Kidney glomerular epithelial cell (primary cell): ENCODE data around the gene OAS3.
A peak's percentile ranks its signal among the peaks of the same experiment; 100 is the strongest.

Experiments
- DNase-seq: peaks from one replicate; lab custom pipeline; 2025; lab: John Stamatoyannopoulos, UW

Gene OAS3

DNA sequence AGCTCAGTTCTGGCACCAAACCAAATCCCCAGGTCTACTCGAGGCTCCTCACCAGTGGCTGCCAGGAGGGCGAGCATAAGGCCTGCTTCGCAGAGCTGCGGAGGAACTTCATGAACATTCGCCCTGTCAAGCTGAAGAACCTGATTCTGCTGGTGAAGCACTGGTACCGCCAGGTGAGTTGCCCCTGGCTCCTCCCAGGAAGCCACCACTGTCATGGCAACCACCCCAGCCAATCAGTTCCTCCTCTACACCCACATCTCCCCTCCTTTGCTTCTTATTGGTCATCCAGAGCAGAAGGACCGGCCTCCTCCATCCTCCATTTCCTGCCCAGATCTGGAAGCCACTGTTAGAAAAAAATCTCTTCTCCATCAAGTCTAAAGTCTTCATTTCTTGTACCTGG lies 22.8 kb downstream of the OAS3 start:
- no peak for DNase-seq

DNA sequence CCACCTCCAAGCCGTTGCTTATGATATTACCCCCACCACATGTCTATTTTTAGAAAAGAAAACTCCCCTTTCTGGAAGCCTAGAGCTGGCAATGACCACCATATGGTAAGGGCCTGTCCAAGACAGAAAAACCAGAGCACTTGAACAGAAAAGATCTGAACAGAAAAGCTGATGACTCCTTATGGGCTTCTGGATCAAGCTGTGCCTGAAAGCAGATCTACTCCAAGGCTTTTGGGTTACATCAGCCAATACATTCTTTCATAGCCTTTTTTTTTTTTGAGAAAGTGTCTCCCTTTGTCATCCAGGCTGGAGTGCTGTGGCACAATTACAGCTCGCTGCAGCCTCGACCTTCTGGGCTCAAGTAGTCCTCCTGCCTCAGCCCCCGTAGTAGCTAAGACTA lies 23.3 kb downstream of the OAS3 start:
- DNase-seq: no peak

DNA sequence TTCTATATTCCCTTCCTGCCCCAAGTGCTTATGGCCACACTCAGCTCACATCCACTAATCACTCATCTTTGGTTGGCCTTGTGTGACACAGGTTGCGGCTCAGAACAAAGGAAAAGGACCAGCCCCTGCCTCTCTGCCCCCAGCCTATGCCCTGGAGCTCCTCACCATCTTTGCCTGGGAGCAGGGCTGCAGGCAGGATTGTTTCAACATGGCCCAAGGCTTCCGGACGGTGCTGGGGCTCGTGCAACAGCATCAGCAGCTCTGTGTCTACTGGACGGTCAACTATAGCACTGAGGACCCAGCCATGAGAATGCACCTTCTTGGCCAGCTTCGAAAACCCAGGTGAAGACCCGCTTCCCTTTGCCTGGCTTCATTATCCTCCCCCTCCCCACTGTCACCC lies 24.3 kb downstream of the OAS3 start:
- DNase-seq: no peak

DNA sequence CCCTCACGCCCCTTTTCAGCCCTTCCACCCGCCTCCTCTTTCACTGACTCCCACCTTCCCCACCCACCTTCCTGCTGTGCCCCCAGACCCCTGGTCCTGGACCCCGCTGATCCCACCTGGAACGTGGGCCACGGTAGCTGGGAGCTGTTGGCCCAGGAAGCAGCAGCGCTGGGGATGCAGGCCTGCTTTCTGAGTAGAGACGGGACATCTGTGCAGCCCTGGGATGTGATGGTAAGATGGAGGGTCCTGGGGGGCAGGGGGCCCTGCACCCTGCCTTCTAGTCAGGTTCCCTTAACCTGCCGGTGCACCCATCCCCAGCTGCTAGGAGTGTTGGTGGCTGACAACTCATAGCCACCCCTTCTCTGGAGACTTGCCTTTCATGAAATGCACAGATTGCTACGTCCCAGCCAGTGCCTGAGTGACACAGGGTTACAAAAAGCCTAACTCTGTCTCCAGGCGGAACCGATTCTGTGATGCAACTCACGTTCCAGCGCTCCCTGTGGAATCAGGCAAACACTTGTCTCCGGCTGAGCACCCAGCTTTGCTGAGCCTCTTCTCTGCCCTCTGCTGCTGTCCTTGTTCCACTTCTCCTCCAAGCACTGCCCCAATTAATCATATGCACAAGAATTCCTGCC lies 25.1 kb downstream of the OAS3 start:
- no peak for DNase-seq

DNA sequence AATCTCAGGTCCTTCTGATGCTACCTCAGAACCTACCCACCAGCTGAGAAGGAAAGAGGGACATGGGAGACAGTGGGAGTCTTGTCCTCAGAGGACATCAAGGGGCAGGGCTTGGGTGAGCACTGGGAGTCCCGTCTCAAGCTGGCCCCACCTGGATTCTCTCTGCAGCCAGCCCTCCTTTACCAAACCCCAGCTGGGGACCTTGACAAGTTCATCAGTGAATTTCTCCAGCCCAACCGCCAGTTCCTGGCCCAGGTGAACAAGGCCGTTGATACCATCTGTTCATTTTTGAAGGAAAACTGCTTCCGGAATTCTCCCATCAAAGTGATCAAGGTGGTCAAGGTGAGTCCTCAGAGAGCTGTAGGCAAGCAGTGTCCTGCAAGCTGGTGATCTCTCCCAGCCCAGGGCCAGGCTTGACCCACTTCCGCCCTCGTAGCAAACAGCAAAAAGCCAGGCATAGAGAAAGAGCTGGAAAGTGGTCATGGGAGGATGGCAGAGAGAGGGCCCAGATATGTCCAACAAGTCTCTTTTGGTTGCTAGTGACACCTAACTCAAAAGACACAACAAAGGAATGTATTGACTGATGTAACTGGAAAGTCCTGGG lies 25.9 kb downstream of the OAS3 start:
- DNase-seq: no peak

DNA sequence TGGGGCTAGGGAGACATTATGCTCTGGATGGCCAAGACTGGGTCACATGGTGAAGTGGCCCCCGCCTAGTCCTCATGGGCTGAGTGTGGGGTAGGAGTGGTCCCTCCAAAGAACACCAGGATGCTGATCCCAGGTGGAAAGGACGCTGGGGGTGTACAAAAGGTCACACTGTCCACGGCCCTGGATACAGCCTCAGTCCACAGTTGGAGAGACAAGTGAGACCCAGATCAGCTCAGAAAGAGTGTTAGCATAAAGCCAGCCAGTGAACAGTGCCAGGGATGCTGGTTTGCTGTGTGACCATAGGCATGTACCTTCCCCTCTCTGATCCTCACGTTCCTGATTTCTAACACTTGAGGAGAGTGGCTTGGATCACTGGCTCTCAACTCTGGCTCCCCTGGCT lies 26.6 kb downstream of the OAS3 start:
- no peak for DNase-seq

DNA sequence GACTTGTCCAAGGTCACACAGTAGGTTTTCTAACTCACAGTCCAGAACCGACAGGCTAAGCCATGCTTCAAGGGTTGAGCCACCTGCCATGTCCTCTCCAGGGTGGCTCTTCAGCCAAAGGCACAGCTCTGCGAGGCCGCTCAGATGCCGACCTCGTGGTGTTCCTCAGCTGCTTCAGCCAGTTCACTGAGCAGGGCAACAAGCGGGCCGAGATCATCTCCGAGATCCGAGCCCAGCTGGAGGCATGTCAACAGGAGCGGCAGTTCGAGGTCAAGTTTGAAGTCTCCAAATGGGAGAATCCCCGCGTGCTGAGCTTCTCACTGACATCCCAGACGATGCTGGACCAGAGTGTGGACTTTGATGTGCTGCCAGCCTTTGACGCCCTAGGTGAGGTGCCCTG lies 27.4 kb downstream of the OAS3 start:
- DNase-seq: no peak

DNA sequence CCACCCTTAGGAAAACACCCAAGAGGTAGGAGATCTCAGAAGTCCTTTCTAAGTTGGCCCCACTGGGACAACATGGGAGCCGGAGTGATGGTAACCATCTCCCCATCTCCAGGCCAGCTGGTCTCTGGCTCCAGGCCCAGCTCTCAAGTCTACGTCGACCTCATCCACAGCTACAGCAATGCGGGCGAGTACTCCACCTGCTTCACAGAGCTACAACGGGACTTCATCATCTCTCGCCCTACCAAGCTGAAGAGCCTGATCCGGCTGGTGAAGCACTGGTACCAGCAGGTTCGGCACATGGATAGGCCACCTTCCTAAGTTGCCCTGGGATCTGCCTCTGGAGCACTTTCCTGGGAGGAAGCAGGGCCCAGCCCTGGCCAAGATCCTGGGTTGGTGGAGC lies 29.0 kb downstream of the OAS3 start:
- DNase-seq: no peak

DNA sequence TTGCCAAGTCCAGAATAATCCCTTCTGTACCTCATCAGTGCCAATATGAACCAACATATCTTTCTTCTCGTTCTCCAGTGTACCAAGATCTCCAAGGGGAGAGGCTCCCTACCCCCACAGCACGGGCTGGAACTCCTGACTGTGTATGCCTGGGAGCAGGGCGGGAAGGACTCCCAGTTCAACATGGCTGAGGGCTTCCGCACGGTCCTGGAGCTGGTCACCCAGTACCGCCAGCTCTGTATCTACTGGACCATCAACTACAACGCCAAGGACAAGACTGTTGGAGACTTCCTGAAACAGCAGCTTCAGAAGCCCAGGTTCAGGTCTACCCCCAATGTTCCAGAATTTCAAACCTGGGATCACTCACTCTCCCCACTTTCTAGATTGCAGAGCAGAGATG lies 29.6 kb downstream of the OAS3 start:
- no peak for DNase-seq

DNA sequence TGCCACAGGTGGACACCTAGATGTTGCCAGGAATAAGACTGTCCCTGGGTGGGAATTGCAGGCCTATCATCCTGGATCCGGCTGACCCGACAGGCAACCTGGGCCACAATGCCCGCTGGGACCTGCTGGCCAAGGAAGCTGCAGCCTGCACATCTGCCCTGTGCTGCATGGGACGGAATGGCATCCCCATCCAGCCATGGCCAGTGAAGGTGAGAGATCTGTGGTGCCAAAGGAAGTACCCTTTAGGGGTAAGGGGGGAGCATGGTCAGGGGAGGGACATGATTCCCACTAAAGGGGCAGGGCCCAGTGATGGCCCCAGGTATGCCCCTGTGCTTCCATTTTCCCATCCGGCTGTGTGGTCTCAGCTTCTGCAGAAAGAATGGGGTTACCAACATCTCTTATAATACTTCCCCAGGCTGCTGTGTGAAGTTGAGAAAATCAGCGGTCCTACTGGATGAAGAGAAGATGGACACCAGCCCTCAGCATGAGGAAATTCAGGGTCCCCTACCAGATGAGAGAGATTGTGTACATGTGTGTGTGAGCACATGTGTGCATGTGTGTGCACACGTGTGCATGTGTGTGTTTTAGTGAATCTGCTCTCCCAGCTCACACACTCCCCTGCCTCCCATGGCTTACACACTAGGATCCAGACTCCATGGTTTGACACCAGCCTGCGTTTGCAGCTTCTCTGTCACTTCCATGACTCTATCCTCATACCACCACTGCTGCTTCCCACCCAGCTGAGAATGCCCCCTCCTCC lies 31.5 kb downstream of the OAS3 start:
- no peak for DNase-seq

DNA sequence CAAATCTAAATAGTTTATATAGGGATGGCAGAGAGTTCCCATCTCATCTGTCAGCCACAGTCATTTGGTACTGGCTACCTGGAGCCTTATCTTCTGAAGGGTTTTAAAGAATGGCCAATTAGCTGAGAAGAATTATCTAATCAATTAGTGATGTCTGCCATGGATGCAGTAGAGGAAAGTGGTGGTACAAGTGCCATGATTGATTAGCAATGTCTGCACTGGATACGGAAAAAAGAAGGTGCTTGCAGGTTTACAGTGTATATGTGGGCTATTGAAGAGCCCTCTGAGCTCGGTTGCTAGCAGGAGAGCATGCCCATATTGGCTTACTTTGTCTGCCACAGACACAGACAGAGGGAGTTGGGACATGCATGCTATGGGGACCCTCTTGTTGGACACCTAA lies 32.1 kb downstream of the OAS3 start:
- DNase-seq: no peak

DNA sequence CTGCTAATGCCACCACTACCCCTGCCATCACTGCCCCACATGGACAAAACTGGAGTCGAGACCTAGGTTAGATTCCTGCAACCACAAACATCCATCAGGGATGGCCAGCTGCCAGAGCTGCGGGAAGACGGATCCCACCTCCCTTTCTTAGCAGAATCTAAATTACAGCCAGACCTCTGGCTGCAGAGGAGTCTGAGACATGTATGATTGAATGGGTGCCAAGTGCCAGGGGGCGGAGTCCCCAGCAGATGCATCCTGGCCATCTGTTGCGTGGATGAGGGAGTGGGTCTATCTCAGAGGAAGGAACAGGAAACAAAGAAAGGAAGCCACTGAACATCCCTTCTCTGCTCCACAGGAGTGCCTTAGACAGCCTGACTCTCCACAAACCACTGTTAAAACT lies 33.0 kb downstream of the OAS3 start:
- DNase-seq: no peak

DNA sequence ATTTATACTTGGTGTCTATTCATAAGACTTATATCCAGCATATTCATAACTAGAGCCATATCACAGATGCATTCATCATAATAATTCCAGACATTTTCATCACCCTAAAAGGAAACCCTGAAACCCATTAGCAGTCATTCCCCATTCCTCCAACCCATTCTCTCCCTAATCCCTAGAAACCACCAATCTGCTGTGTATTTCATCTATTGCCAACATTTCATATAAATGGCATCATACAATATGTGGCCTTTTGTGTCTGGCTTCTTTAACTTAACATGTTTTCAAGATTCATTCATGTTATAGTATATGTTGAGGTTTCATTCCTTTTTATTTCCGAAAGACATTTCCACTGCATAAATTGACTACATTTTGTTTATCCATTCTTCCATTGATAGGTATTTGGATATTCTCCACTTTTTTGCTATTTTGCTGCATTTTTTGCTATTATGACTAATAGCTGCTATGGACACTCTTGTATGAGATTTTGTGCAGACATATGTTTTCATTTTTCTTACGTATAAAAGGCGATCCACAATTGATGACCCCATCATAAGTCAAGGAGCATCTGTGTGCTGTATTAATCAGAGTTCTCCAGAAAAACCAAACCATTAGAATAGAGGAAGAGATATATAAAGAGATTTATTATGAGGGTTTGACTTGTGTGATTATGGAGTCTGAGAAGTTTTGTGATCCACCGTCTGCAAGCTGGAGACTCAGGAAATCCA lies 34.9 kb downstream of the OAS3 start:
- DNase-seq: no peak

DNA sequence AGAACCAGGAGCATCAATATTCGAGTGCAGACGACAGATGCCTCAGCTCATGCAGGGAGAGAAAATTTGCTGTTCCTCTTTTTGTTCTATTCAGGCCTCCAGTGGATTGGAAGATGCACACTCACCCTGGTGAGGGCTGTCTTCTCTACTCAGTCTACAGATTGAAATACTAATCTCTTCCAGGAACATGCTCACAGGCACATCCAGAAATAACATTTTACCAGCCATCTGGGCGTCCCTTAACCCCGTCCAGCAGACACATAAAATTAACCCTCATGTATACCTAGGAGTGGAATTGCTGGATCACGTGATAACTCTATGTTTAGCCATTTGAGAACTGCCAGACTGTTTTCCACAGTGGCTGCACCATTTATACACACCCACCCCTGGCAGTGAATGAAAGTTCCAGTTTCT lies 35.6 kb downstream of the OAS3 start:
- DNase-seq: no peak

DNA sequence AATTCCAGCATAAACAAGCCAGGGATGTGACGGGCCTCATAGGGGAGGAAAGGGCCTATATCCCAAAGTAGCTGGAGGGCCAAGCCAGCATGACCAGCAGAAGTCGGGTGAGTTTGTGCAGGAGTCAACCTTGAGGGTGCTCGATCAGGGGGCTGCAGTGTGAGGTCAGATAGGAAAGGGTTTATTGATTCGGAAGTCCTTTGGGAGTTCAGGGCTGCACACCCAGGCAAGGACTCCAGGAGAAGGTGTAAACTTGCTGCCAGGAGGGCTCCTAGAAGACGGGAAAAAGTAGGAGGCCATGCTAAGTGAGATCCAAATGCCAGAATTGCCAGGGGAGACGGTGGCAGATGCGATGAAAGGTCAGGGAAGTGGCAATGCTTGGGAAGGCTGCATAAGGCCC lies 36.6 kb downstream of the OAS3 start:
- no peak for DNase-seq

DNA sequence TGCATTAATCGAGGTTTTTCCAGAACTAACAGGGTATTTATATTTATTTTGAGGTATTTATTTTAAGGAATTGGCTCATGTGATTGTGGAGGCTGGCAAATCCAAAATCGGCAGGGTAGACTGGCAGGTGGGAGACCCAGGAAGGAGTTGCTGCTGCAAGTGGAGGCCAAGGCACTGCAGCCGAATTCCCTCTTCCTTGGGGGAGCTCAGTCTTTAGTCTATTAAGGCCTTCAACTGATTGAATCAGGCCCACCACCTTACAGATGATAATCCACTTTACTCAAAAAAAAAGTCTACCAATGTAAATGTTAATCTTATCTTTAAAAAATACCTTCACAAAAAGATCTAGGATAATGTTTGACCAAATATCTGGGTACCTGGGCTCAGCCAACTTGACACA lies 38.9 kb downstream of the OAS3 start:
- DNase-seq: no peak

DNA sequence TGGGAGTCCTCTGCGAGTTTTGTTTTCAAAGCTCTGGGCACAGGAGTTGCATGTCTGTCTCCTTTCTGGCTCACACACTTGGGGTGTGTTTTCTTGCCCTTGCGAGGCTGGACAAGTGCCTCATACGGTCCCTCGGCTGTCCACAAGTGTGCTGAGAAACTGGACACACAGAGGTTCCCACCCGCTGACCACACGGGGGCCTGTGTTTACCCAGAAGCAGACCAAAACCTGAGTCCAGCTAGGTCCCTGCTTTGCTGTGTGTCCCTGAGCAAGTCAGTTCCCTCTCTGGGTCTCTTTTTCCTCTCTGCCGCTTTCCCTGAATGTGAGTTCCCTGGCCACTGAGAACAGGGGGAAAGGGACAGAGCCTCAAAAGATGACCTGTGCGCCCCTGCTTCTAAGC lies 39.4 kb downstream of the OAS3 start:
- no peak for DNase-seq

DNA sequence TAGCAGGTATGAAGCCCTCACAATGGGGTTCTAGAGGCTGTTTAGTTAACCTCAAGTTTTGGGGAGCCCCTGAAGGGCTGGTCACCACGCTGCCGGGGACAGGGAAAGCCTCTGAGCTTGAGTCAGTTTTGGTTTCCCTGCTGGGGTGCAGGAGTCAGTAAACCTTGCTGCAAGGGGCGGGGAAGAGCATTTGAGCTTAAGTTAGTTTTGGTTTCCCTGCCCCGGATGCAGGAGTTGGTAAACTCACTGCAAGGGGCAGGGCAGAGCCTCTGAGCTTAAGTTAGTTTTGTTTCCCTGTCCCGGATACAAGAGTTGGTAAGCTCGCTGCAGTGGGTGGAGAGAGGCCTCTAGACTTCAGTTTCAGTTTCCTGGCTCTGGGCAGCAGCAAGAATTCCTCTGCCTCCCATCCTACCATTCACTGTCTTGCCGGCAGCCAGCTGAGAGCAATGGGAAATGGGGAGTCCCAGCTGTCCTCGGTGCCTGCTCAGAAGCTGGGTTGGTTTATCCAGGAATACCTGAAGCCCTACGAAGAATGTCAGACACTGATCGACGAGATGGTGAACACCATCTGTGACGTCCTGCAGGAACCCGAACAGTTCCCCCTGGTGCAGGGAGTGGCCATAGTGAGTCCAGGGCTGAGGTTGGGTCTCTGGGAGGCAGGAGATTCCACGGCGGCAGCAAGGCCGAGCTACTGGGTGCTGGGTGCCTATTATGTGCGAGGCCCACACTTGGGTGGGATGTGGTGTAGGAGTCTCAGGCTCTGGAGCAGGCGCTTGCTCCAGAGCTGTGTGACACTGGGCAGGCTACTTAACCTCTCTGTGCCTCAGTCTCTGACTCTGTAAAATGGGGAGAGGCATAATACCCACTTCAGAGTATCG lies 40.1 kb downstream of the OAS3 start, which contains the start of gene OAS2:
TSS of gene OAS2 (plus strand) at position 357 of the 878 bp plus-strand sequence. CDS start at position 447, 90 bp downstream.
- DNase-seq: peak; percentile 16

DNA sequence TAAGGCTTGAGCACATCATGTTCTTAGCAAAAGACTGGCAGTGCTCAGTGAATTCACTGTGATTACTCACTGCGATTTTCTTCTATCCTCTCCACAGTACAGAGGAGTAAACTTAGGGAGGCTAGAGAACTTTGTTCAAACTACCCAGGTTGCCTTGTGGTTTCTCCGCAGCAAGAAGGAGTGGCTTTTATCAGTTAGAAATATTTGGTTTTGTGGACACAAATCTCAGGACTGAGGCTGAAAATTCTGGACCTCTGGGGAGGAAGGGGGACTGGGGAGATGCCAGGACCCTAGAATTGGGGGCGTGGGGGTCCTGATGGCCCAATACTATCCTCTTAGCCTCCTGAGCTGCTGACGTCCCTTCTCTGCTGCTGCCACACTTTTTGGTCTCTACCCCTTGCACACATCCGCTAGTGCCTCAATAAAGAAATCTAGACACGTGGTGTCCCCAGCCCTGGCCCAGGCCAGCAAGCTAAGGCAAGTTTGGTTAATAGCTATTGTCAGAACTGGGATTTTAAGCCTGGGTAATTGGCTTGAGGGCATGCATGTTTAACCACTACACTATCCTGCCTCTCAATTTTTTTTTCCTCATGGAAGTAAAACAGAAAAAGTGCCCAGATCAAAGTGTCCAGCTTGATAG lies 40.9 kb downstream of the OAS3 start:
- DNase-seq: no peak

DNA sequence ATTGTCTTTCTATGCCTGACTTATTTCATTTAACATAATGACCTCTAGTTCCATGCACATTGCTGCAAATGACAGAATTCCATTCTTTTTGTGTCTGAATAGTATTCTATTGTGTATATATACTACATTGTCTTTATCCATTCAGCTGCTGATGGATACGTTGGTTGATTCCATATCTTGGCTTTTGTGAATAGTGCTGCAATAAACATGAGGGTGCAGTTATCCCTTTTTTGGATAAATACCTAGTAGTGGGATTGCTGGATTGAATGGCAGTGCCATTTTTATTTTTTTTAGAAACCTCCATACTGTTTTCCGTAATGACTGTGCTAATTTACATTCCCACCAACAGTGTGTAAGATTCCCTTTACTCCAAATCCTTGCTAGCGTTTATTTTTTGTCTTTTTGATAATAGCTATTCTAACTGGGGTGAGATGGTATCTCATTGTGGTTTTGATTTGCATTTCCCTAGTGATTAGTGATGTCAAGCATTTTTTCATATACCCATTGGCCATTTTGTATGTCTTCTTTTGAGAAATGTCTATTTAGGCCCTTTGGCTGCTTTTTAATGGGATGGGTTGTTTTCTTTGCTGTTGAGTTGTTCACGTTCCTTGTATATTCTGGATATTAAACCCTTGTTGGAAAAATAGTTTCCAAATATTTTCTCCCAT lies 42.4 kb downstream of the OAS3 start:
- no peak for DNase-seq
